NCI-H2171 (cell line): ENCODE measurements around the gene COL23A1.

Source experiments
- DNase-seq: peaks from one replicate; lab custom pipeline; 2025; lab: John Stamatoyannopoulos, UW

COL23A1 gene

DNA sequence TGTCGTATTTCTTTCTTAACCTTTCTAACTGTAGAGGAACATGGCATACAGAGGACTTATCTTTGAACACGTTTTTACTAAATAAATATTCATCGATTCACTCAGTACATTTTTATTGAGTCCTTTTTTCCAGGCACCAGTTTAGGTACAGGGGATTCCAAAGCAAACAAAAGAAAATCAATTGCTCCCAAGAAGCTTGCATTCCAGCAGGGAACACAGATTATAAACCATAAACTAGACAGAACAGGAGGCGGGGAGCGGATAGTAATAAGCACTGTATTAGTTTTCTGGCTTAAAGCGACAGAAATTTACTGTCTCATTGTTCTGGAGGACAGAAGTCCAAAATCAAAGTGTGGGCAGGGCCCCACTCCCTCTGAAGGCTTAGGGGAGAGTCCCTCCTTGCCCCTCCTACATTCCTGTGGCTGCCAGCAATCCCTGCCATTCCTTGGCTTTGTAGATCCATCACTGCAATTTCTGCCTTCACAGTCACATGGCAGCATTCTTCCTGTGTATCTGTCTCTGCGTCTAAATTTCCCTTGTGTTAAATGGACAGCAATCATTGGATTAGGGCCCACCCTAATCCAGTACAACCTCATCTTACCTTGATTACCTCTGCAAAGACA lies 115.5 kb downstream of the COL23A1 start:
- no peak for DNase-seq

DNA sequence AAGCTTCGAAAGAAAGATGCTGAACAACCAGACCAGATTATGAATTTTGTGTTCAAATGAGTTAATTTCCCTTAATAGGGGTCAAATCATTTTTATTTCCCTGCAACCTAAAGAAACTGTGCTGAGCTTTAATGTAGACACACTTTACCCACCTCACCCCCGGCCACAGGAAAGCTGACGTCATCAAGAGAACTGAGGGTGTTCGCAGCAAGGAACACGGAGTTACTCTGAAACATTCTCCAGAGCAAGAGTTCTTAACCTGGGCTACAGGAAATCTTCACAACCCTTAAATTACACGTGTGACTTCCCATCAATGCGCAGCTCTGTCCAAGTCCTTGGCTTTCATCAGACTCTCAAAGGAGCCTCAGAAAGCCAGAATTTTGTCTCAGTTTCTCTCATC lies 116.3 kb downstream of the COL23A1 start:
- no peak for DNase-seq

DNA sequence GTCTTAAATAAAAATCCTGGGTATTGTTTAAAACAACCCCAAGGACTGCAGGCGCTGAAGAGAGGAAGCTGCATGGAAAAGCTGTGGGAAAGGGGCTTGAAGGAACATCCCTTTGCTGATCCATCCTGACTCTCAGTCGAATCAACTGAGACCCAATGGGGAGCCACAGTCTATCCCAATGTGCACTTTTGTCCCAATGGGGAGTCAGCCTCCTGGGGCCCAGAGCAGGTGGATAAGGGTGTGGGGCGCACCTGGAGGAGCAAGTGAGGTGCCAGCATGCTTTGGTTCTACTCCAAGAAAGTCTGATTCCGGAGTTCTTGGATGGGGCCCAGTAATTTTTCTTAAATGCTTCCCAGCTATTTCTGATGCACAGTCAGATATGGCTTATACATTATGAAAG lies 118.1 kb downstream of the COL23A1 start:
- no peak for DNase-seq

DNA sequence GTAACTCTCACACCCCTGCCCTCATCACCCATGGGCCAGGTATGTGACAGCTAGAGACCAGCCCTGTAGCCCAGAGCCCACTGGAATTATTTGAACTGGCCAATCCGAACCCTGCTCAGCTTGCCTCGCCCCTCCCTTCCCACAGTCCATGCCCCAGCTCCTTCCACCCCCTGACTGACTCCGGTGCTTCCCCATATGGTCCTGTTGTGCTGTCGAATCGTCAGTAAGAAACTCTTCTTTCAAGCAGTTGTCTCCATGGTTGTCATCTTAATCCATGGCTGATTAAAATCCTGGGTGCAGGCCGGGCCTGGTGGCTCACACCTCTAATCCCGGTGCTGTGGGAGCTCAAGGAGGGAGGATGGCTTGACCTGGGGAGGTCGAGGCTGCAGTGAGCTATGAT lies 118.5 kb downstream of the COL23A1 start:
- DNase-seq, result no peak

DNA sequence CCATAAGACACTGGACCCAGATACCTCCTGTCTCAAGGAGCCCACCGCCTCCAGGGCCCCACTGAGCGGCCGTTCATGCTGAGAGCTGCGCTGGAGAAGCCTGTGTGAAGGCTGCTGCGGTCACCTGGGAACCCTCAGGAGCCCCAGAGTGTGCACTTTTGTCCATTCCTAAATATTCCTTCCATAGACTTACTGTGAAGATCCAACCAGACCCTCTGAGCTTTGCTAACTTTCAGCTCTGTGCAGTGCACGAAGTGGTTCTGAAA lies 119.5 kb downstream of the COL23A1 start:
- no peak for DNase-seq

DNA sequence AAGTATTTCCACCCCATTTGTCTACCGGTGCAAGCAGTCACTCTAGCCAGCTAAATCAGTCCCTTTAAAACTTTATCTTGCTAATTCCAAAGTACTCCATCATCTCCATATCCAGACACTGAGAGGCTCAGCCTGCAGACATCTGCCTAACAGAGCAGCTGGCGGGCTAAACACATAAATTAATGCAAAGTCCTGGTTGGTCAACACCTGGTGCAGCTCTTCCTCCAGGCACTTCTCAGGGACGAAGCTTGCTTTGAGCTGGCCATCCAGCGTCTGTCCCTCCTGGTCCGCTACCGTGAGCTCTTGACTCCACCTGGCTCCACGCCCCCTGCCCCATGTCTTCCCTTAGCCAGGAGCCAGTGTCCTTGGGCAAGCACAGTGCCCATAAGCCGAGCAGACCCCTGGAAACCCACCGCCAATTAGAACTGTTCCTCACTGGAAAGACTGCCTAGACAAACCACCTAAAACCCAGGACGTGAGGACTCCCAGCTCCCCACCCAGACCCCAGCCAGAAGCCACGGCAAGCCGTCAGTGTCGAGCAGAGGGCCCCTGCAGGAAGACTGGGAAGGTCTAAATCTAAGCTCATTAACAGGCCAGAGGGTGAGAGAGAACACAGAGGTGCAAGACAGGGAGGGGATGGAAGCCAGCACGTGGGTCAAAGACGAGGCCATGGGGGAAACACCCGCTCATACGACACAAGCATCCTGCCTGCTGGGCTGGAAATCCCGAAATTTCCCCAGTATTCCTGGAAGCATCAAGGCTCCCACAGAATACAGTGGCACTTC lies 120.0 kb downstream of the COL23A1 start:
- no peak for DNase-seq

DNA sequence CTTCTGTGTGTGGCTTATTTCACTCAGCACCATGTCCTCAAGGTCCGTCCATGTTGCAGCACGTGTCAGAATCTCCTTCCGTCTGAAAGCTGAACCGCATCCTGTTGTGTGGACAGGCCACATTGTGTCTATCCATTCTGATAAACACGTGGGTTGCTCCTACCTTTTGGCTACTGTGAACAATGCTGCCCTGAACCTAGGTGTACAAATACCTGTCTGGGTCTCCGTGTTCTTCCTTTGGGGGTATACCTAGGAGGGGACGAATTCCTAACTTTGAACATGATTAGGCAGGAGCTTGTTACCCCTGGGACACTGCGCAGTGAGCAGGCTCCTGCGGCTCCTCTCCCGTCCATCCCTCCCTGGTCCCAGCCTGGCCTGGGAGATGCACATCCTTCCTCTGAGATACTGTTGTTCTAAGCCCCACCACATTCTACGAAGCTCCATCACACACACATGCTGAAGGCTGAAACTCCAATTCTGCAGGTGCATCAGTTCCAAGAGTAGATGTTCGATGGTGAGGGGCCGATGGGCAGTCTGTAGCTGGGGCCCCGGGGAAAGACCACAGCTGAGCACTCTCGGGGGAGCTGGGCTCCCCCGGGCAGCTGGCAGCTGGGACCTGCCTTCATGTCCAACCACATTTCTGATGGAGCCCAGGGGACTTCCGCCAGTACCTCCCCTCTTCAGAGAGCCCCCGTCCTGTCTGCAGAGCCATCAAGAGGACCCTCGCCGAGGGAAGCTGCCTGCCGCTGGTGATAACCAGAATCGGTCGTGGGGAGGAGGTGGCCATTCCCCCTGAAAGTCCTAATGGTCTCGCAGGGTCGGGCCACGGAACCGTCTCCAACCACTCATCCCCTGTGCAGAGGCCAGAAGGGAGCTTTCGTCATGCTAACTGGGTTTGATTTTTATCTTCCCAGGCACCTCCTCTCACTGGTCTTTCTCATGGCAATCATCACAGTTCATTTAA lies 120.9 kb downstream of the COL23A1 start:
- no peak for DNase-seq

DNA sequence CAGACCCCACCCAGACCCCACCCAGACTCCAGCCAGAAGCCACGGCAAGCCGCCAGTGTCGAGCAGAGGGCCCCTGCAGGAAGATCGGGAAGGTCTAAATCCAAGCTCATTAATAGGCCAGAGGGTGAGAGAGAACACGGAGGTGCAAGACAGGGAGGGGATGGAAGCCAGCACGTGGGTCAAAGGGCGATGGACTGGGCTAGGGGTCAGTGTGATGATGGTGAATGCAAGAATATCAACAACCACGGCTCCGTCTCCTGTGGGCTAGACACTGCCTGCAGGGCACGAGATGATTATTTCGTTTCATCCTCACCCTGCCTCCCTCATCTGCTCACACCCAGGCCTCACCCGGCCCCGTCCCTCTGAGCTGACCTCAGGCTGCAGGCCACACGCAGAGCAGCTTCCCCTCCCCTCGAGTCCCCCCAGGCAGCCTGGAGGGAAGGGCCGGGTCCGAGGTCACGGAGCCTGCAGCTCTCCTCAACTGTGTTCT lies 122.0 kb downstream of the COL23A1 start:
- DNase-seq, result no peak

DNA sequence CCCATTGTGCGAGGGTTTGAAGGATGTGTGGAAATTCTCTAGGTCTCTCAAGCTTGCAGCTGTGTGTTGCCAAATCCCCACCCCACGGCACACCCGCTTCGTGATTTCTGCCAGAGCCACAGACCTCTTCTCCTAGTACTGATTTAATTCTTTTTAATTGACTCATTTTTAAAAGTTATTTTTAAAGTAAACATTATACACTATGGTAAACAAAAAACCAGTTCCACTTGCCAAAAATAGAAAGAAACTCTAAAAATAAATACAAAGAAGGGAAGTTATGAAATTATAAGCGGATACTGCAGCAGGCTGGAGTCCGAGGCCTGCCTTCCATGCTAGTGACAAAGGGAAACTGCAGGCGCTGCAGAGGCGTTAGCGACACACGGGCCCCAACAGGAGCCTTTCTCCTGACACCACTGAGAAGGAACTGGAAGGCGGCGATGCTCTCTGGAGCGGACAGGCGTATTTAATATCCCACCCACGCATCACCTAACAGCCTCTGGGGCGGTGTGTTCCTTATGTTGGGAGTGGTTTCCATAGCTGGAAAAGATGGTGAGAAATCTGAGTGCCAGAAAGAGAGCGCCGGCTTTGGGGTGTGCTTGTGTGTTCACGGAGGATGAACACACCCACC lies 122.5 kb downstream of the COL23A1 start:
- DNase-seq, result no peak

DNA sequence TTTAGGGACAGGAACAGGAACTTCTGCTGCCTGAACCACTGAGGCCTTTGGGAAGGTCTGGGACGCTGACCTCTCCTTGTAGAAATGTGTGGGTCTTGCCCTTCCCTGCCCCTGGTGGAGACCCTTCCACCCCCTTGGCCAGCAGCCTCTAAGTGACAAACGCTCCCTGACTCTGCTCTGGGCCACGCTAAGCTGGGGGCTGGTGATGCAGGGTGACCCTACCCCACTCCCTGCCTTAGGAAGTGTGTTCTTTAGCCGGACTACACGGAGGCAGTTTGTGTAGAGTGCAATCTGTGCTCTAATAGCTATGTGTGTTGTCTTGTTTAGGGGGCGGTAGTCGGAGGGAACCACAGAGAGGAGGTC lies 123.0 kb downstream of the COL23A1 start:
- no peak for DNase-seq

DNA sequence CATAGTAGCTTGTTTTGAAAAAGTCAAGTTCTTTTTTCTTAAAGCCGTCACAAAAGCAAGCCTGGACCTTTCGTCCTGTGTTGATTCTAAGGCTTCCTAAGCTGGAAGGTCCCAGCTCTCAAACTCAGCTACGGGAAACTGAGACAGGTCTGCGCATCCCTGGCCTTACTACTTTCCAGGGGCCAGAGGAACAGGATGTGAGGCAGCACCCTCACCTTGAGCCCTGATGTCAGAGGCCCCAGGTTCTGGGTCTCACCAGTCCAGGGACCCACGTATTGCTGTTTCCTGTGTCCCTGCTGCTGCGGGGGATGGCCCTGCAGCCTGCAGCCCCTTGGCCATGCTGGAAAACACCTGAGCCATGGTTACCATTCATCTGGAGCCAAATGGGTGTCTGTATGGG lies 123.9 kb downstream of the COL23A1 start:
- no peak for DNase-seq

DNA sequence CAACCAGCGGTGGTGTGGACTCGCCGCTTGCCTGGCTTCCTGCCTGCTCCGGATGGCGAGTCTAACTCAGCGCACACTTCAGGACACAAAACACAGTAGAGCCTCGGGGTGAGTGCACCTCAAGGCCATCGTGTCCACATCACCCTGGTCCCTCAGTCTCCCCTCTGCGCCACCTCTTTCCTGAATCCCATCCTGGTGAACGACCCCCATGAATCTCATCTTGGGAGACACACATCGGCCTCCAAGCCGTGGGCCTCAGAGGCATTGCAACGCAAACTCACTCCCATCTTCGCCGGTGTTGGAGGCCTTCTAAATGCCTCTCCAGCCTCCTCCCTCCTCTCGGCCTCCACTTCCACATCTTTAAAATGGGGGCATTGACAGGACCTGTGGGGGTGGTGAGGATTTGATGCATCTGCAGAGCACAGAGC lies 124.3 kb downstream of the COL23A1 start:
- DNase-seq, result no peak

DNA sequence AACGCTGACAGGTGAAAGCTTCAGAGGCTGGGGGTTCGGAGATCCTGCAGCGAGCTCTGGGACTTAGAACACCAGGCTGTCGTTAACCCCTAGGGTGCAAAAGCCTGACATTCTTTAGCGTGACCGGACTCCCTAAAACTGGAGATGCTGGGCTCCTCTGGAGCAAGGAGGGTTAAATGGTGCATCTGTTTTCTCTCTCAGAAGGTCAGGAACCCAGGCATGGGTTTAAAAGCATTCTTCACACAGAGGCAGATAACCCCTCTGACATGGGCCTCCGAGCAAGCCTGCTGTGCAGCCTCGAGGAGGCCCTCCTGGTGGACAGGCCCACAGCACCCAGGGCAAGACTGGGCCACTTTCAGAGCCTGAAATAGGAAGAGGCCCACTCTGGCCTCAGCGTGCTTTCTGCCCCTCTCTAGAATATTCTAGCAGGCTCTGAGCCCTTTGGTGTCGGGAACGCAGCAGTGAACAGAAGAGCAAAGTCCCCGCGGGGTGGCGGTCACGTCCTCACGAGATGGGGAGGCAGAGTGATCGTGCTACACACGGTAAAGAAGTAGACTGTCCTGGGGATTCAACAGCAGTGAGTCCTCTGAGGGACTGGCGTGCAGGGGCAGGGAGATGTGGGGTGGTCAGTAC lies 124.8 kb downstream of the COL23A1 start:
- no peak for DNase-seq

DNA sequence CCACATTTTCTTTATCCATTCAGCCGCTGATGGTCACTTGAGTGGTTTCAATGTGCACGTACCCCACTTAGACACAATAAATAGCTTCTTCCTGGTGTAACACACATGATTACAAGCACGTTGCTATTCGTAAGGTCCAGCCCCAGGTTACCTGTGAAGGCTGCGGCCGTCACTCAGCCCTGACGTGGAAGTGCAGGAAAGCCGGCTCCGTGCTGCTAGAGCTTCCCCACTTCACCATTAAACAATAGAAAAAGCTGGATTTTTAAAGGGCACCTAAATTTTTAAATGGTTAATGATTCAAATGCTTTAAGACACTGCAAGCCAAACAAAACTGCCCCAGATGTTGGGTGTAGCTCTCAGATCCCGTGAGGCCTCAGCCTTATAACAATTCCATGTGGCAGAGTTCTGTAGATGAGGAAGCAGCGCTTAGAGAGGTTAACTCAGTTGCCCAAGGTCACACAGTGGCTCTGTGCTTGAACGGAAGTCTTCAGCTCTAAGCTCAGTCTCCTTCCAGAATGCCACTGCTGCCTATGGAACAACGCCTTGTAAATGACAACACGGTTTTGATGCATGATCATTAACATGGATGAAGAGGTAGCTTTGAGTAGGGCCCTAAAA lies 125.7 kb downstream of the COL23A1 start:
- DNase-seq, result no peak

DNA sequence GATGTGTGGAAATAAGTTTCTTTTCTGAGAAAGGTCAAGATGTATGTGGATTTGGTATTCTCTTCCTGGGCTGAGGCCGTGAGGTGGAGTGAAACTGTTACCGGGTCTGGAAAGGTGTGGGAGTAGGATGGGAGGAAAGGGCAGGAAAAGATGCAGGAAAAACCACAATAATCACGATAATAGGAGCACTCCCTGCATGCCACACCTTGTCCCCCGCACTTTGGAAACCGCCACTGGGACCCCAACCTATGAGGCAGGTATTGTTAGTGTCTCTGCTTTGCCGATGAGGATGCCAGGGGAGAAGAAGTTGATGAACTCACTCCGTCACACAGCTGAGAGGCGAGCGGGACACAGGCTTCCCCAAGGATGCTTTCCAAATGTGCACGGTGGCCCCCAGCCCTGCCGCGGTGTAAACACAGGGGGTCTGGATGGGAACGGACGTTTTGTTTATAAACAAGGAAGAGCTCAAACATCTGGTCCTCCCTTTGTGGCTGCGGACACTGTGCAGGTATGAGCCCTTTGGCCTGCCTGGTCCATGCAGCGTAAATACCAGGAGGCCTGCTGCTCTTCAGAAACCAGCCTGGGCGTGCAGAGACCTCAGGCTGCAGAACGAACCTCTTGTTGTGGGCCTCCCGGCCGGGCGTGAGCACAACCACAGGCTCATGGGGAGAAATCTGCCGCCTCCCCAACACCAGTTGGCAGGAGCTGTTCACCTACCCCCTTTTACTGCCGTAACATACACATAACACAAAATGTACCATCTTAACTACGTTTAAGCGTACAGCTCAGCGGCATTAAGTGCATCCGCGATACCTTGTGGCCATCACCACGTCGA lies 126.7 kb downstream of the COL23A1 start:
- DNase-seq, result no peak

DNA sequence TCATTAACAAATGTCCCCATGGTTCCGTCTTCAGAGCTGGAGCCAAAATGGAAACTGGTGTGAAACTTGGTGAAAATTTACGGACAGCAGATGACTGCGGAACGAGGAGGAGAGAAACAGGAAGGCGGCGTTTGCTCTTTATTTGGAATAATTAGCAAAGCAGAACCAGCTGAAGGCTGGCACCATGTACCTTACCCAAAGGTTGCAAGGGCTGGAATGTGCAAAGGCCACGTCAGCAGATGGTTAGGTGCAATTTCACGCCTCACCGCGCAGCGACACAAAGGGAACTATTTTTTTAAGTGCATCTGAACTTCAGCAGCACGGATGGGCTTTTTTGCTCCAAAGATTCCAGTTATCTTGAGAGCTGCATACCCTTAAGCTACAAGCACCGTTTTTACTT lies 127.4 kb downstream of the COL23A1 start:
- DNase-seq, result peak; percentile 1

DNA sequence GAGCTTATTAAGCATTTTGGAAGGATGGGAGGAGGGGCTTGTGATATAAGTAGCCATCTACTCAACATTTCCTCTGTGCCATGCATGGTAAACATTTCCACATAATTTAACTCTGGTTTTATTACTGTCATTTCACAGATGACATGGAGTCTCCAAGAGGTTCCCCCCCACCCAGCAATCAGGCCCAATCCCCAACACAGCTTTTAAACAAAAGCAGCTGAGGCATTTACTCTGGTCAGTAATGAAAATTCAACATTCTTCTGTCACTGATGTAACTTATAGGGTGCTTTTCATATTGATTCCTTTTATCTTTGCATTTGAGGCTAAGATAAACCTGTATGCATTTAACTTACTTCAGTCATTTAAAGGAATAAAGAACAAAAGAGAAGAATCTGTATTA lies 128.1 kb downstream of the COL23A1 start:
- no peak for DNase-seq

DNA sequence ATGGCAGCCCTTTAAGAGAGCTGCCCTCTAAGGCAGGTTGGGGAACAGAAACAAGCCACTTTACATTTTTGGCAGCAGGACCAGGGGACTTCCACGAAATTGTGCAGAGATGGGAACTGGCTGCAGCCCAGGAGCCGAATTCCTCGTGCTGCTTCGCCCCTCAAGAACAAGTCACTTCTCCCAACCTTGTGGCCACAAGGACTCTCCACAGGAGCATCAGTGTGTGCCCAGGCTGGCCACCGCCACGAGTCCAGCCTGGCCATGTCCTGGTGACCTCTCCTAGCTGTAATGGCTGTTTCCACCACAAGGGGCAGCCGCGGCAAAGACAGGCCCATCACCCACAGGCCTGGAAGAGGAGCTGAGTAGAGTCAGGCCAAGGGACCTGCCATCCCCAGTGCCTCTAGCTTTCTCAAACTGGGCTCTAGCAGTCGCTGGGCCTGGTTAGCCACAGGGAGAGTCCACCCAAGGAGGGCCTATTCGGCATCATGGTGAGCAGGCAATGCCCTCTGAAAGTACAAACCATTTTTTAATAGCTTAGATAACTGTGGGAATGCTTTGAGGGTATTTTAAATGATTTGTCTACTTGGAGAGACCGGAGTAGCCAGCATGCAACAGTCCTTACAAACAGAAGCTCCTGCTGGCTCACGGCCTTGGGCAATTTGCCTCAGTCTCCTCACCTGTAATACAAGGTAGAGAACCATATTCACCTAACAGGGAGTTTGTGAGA lies 129.0 kb downstream of the COL23A1 start:
- no peak for DNase-seq

DNA sequence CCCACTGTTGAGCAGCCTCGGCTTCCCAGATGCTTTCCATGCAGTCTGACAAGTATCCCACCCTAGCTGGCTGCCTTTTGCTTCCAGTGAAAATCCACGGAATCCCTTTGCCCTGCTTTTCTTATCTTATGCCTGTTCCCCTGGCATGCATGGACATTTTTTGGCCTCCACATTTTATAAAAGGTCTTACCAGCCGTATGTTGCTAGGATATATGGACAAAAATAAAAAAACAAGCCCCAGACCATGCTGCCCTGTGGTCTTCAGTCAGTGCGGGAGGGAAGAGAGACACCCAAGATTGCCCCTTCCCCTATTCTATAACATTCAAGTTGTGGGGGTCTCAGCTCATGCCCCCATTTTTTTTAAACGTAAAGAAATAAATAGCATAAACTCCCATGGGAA lies 129.6 kb downstream of the COL23A1 start:
- DNase-seq, result no peak

DNA sequence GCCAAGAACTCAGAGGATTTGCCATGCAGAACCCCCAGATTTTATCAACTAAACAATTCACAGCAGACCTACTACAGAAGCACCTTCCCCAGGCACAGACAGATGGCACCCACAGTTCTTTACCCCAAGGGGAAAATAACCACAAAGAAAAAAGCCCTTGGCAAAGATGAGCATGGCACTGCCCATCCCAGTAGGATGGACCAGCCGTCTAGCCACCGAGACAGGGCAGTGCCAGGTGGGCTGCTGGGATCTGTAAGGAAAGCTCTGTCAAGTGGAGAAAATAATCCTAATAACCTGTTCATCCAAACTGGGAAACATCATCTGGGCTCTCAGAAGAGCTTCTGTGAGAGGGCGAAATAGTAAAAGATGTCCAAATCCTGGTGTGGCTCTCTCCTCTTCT lies 130.0 kb downstream of the COL23A1 start:
- no peak for DNase-seq
